Upper lobe of right lung (tissue), 1 donor: ENCODE measurements around the gene DLEC1. TPM values are rescaled to one million over a fixed set of nuclear protein-coding genes. Genes with fewer than 3 reads are reported as not detected.
A peak's percentile ranks its signal among the peaks of the same experiment; 100 is the strongest.

ENCODE experiments used
- ATAC-seq: fragments of 200-7000 bp; cut with Tn5 transposase; one replicate; pipeline ENCODE4 v1.9.1; 2020; ENCODE audit warnings: mild to moderate bottlenecking, moderate library complexity
- DNase-seq: peaks from one replicate; pipeline ENCODE4 v3.0.0-alpha.2; 2020
- H3K27ac ChIP-seq: fragments of 200-600 bp; one replicate; pipeline ENCODE4 v1.8.0; 2022
- H3K27me3 ChIP-seq: fragments of 200-600 bp; one replicate; pipeline ENCODE4 v1.8.0; 2022; ENCODE audit warnings: mild to moderate bottlenecking
- H3K36me3 ChIP-seq: fragments of 200-600 bp; one replicate; pipeline ENCODE4 v1.8.0; 2022
- H3K4me1 ChIP-seq: fragments of 200-600 bp; one replicate; pipeline ENCODE4 v1.8.0; 2022
- H3K4me3 ChIP-seq: fragments of 200-600 bp; one replicate; pipeline ENCODE4 v1.8.0; 2022; ENCODE audit warnings: mild to moderate bottlenecking
- H3K9me3 ChIP-seq: fragments of 200-600 bp; one replicate; pipeline ENCODE4 v1.8.0; 2022
- CTCF ChIP-seq: fragments of 200-600 bp; IDR thresholded peaks from one replicate; pipeline ENCODE4 v1.8.0; 2022; ENCODE audit warnings: antibody characterized with exemption
- intact Hi-C: fragments of 100-400 bp; cut with DNase I; formaldehyde crosslinking; loops from one replicate; pipeline ENCODE4 v1.11.0; 2022
- total RNA-seq: library from RNA; stranded (reverse); fragmentation: NEBNext Ultra II Directional; extraction: Animal tissue kit (Norgen Biotek cat#: 25700); gene quantifications from one replicate; pipeline ENCODE4 v1.2.1, GENCODE V29; 2021
- donor health status: DM: no; HTN: yes; CAD: no; lungs with severe emphysema.

Gene DLEC1
- total RNA-seq, 1 donor from 2014 or later: 2.7 TPM

GRCh38 chr3:38016847-38017444 is 22.1 kb upstream of the DLEC1 start:
- Histone ChIP-seq H3K27me3 (no peaks in the 10 kb centered on the region), H3K4me3 (no peak overlapping the region), H3K27ac (no peak overlapping the region), H3K4me1 (no peaks in the 10 kb centered on the region), H3K36me3 (peaks cover 49% of the 10 kb centered on the region), H3K9me3 (no peaks in the 10 kb centered on the region)
- intact Hi-C loops: no loop called here
- no peak for TF ChIP-seq CTCF
- no peak for ATAC-seq
- DNase-seq: peak; percentile 44

GRCh38 chr3:38017445-38018295 is 21.3 kb upstream of the DLEC1 start:
- peak; percentile 37 for DNase-seq
- H3K27ac ChIP-seq: no peak overlapping the region
- intact Hi-C loops: no loop called here
- peaks cover 49% of the 10 kb centered on the region for H3K36me3 ChIP-seq
- H3K9me3 ChIP-seq: no peaks in the 10 kb centered on the region
- ATAC-seq: no peak
- TF ChIP-seq CTCF: no peak
- H3K4me3 ChIP-seq: no peak overlapping the region
- no peaks in the 10 kb centered on the region for H3K4me1 ChIP-seq
- H3K27me3 ChIP-seq: no peaks in the 10 kb centered on the region

GRCh38 chr3:38018296-38019266 is 20.4 kb upstream of the DLEC1 start:
- H3K27me3 ChIP-seq: no peaks in the 10 kb centered on the region
- no peaks in the 10 kb centered on the region for H3K9me3 ChIP-seq
- no peaks in the 10 kb centered on the region for H3K4me1 ChIP-seq
- no peak overlapping the region for H3K4me3 ChIP-seq
- TF ChIP-seq CTCF: no peak
- ATAC-seq (no peak), DNase-seq (peak; percentile 58)
- H3K36me3 ChIP-seq: peaks cover 45% of the 10 kb centered on the region
- intact Hi-C loops: no loop called here
- no peak overlapping the region for H3K27ac ChIP-seq

- DNase-seq (peak; percentile 37), ATAC-seq (no peak)
- Histone ChIP-seq H3K4me1 (no peaks in the 10 kb centered on the region), H3K9me3 (no peaks in the 10 kb centered on the region), H3K4me3 (no peak overlapping the region), H3K27ac (no peak overlapping the region), H3K36me3 (peaks cover 40% of the 10 kb centered on the region), H3K27me3 (no peaks in the 10 kb centered on the region)
- intact Hi-C loops: no loop called here
- TF ChIP-seq CTCF: no peak
These were observed 19.2 kb upstream of the DLEC1 start for GRCh38 chr3:38019658-38020341.

- DNase-seq (no peak), ATAC-seq (no peak)
- no peaks in the 10 kb centered on the region for H3K9me3 ChIP-seq
- no peak for TF ChIP-seq CTCF
- H3K27ac ChIP-seq: no peak overlapping the region
- intact Hi-C loops: no loop called here
- peaks cover 36% of the 10 kb centered on the region for H3K36me3 ChIP-seq
- H3K27me3 ChIP-seq: no peaks in the 10 kb centered on the region
- H3K4me1 ChIP-seq: peaks cover 2% of the 10 kb centered on the region
- no peak overlapping the region for H3K4me3 ChIP-seq
These were observed 18.7 kb upstream of the DLEC1 start for GRCh38 chr3:38020342-38020726.
